Measurements from ENCODE around the gene OR13C8. TPM values are rescaled to one million over a fixed set of nuclear protein-coding genes. Genes with fewer than 3 reads are reported as not detected.
"Not testable (repeated sequence)": the region's sequence is repeated elsewhere in the genome, so short reads cannot be mapped to it uniquely, and the experiment has no call there.

The OR13C8 gene
- total RNA-seq (2022) = not detected in 2 replicates
- Bru-seq, nascent RNA = not detected
- BruChase-seq, experiment 1, labeled RNA remaining after a 6-hour chase = not detected
- not detected for BruChase-seq, experiment 2, labeled RNA remaining after a 2-hour chase
- long read RNA-seq = 0 reads

GRCh38 chr9:104568868-104569267, at the start of gene OR13C8:
TSS of gene OR13C8 (plus strand) at chr9:104569168. CDS start at chr9:104569168, 0 bp downstream.
- Mint-ChIP-seq H3K27me3 (ENCODE audit: unreplicated experiment) (no peaks in the 10 kb centered on the region), H3K36me3 (ENCODE audit: insufficient read depth, unreplicated experiment) (no peaks in the 10 kb centered on the region), H3K4me1 (ENCODE audit: low read depth, unreplicated experiment) (no peaks in the 10 kb centered on the region), H3K4me3 (ENCODE audit: low read depth, unreplicated experiment) (no peak within 1 kb of the TSS), H3K9me3 (ENCODE audit: low read depth, unreplicated experiment) (peaks cover 6% of the 10 kb centered on the region), H3K27ac (ENCODE audit: unreplicated experiment) (no peak within 1 kb of the TSS)
- CTCF ChIA-PET = no interaction called here
- DNase-seq = no peak
- TF ChIP-seq CTCF (IDR thresholded peaks at IDR 0.05; ENCODE audit: unreplicated experiment) = no peak
- BruUV-seq (replicated peaks) = no TSS peak
- intact Hi-C loops (cut with micrococcal nuclease; ENCODE audit: unreplicated experiment) = no loop called here

GRCh38 chr9:104520241-104520640, 48.7 kb upstream of the OR13C8 start:
- DNase-seq; BruUV-seq (replicated peaks); H3K27me3 Mint-ChIP-seq (ENCODE audit: unreplicated experiment); intact Hi-C loops (cut with micrococcal nuclease; ENCODE audit: unreplicated experiment); CTCF ChIA-PET; H3K9me3 Mint-ChIP-seq (ENCODE audit: low read depth, unreplicated experiment); H3K27ac Mint-ChIP-seq (ENCODE audit: unreplicated experiment); H3K36me3 Mint-ChIP-seq (ENCODE audit: insufficient read depth, unreplicated experiment); H3K4me1 Mint-ChIP-seq (ENCODE audit: low read depth, unreplicated experiment); H3K4me3 Mint-ChIP-seq (ENCODE audit: low read depth, unreplicated experiment): not testable (repeated sequence)

- intact Hi-C loops (cut with micrococcal nuclease; ENCODE audit: unreplicated experiment) = no loop called here
- Mint-ChIP-seq H3K27me3 (ENCODE audit: unreplicated experiment) (no peaks in the 10 kb centered on the region), H3K4me1 (ENCODE audit: low read depth, unreplicated experiment) (no peaks in the 10 kb centered on the region), H3K9me3 (ENCODE audit: low read depth, unreplicated experiment) (peaks cover 4% of the 10 kb centered on the region), H3K36me3 (ENCODE audit: insufficient read depth, unreplicated experiment) (no peaks in the 10 kb centered on the region), H3K27ac (ENCODE audit: unreplicated experiment) (no peak within 1 kb of the TSS), H3K4me3 (ENCODE audit: low read depth, unreplicated experiment) (no peak within 1 kb of the TSS)
- CTCF ChIA-PET = no interaction called here
- no TSS peak for BruUV-seq (replicated peaks)
- DNase-seq = no peak
- TF ChIP-seq CTCF (IDR thresholded peaks at IDR 0.05; ENCODE audit: unreplicated experiment) = no peak
These were observed 41.9 kb upstream of the OR13C8 start, which contains the start of gene OR13C4 for GRCh38 chr9:104527109-104527508. TSS of gene OR13C4 (minus strand) at chr9:104527209. CDS start at chr9:104527209, 0 bp downstream.

- Mint-ChIP-seq H3K9me3 (ENCODE audit: low read depth, unreplicated experiment) (no peaks in the 10 kb centered on the region), H3K27ac (ENCODE audit: unreplicated experiment) (no peak within 1 kb of the TSS), H3K36me3 (ENCODE audit: insufficient read depth, unreplicated experiment) (no peaks in the 10 kb centered on the region), H3K27me3 (ENCODE audit: unreplicated experiment) (no peaks in the 10 kb centered on the region), H3K4me3 (ENCODE audit: low read depth, unreplicated experiment) (no peak within 1 kb of the TSS), H3K4me1 (ENCODE audit: low read depth, unreplicated experiment) (no peaks in the 10 kb centered on the region)
- intact Hi-C loops (cut with micrococcal nuclease; ENCODE audit: unreplicated experiment) = no loop called here
- no peak for TF ChIP-seq CTCF (IDR thresholded peaks at IDR 0.05; ENCODE audit: unreplicated experiment)
- CTCF ChIA-PET = no interaction called here
- BruUV-seq (replicated peaks) = no TSS peak
- no peak for DNase-seq
These were observed 32.2 kb upstream of the OR13C8 start, which contains the start of gene OR13C3 for GRCh38 chr9:104536756-104537155. TSS of gene OR13C3 (minus strand) at chr9:104536856. CDS start at chr9:104536723, 133 bp downstream.

GRCh38 chr9:104539275-104539674, 29.7 kb upstream of the OR13C8 start:
- intact Hi-C loops (cut with micrococcal nuclease; ENCODE audit: unreplicated experiment) = no loop called here
- no TSS peak for BruUV-seq (replicated peaks)
- Mint-ChIP-seq H3K4me3 (ENCODE audit: low read depth, unreplicated experiment) (no peak overlapping the region), H3K36me3 (ENCODE audit: insufficient read depth, unreplicated experiment) (no peaks in the 10 kb centered on the region), H3K27ac (ENCODE audit: unreplicated experiment) (no peak overlapping the region), H3K4me1 (ENCODE audit: low read depth, unreplicated experiment) (no peaks in the 10 kb centered on the region), H3K9me3 (ENCODE audit: low read depth, unreplicated experiment) (no peaks in the 10 kb centered on the region), H3K27me3 (ENCODE audit: unreplicated experiment) (no peaks in the 10 kb centered on the region)
- DNase-seq = no peak
- no peak for TF ChIP-seq CTCF (IDR thresholded peaks at IDR 0.05; ENCODE audit: unreplicated experiment)
- CTCF ChIA-PET = no interaction called here
